ENCODE data around the gene PFKL.

The PFKL gene

DNA sequence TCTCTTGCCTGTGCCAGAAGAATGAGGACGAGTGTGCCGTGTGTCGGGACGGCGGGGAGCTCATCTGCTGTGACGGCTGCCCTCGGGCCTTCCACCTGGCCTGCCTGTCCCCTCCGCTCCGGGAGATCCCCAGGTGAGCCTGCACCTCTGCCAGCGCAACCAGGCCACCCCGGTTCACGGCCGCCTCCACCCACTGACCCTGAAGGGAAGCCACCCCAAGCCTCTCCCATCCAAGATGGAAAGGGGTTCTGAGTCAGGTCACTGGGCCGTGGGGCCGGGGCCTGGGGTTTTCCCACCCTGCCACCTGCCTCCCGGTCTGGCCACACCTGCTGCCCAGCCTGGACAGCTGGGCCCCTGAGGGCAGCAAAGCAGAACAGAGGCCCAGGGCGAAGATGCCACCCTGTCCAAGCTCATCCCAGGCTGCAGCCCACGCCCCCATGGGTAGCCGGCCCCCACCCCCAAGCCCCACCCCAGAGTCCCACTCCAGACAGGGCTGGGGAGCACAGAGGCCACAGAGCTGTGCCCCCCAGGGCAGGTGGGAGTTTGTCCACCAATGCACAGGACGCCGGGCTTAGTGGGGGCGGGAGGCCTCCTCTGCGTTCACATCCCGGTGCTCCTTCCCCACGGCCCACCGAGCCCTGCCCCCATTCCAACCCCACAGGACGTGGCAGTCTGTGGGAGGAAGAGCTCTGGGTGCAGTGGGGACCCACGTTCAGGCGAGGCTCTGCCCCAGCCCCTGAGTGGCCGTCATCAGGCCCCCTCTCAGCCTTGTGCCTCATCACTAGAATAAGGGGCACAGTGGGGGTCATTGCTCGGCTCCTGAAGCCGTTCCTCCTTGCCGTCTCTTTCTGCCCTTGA lies 8.5 kb upstream of the PFKL start:
- no peak for DNase-seq (ENCODE audit: low read depth in 1 of 2, low spot score in 1 of 2)
- Histone ChIP-seq H3K4me3 (replicated peaks; ENCODE audit: insufficient read depth, low read length) (no peak overlapping the region), H3K27me3 (ENCODE audit: insufficient read depth, poor library complexity, severe bottlenecking) (no peaks in the 10 kb centered on the region), H3K27ac (replicated peaks) (no peak overlapping the region)
- TF ChIP-seq GABPA (IDR thresholded peaks at IDR 0.05; ENCODE audit: low read depth), result no peak
- no peak for TF ChIP-seq POLR2AphosphoS5 (IDR thresholded peaks at IDR 0.05; ENCODE audit: low read depth)
- no peak for TF ChIP-seq SPI1 (IDR thresholded peaks at IDR 0.05; ENCODE audit: borderline replicate concordance, low read depth)
- TF ChIP-seq, protein P1, sequence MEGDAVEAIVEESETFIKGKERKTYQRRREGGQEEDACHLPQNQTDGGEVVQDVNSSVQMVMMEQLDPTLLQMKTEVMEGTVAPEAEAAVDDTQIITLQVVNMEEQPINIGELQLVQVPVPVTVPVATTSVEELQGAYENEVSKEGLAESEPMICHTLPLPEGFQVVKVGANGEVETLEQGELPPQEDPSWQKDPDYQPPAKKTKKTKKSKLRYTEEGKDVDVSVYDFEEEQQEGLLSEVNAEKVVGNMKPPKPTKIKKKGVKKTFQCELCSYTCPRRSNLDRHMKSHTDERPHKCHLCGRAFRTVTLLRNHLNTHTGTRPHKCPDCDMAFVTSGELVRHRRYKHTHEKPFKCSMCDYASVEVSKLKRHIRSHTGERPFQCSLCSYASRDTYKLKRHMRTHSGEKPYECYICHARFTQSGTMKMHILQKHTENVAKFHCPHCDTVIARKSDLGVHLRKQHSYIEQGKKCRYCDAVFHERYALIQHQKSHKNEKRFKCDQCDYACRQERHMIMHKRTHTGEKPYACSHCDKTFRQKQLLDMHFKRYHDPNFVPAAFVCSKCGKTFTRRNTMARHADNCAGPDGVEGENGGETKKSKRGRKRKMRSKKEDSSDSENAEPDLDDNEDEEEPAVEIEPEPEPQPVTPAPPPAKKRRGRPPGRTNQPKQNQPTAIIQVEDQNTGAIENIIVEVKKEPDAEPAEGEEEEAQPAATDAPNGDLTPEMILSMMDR (IDR thresholded peaks at IDR 0.05; ENCODE audit: insufficient read depth, low read length), result no peak
- no peak for TF ChIP-seq REST (IDR thresholded peaks at IDR 0.05; ENCODE audit: insufficient replicate concordance, low read depth)

GRCh38 chr21:44291936-44292811 lies 7.7 kb upstream of the PFKL start:
- H3K27ac ChIP-seq (replicated peaks), result no peak overlapping the region
- H3K27me3 ChIP-seq (ENCODE audit: insufficient read depth, poor library complexity, severe bottlenecking), result no peaks in the 10 kb centered on the region
- no peak for TF ChIP-seq POLR2AphosphoS5 (IDR thresholded peaks at IDR 0.05; ENCODE audit: low read depth)
- TF ChIP-seq SPI1 (IDR thresholded peaks at IDR 0.05; ENCODE audit: borderline replicate concordance, low read depth), result no peak
- TF ChIP-seq GABPA (IDR thresholded peaks at IDR 0.05; ENCODE audit: low read depth), result no peak
- TF ChIP-seq REST (IDR thresholded peaks at IDR 0.05; ENCODE audit: insufficient replicate concordance, low read depth), result no peak
- TF ChIP-seq, protein P1 (IDR thresholded peaks at IDR 0.05; ENCODE audit: insufficient read depth, low read length), result no peak
- DNase-seq (ENCODE audit: low read depth in 1 of 2, low spot score in 1 of 2), result no peak
- H3K4me3 ChIP-seq (replicated peaks; ENCODE audit: insufficient read depth, low read length), result no peak overlapping the region

DNA sequence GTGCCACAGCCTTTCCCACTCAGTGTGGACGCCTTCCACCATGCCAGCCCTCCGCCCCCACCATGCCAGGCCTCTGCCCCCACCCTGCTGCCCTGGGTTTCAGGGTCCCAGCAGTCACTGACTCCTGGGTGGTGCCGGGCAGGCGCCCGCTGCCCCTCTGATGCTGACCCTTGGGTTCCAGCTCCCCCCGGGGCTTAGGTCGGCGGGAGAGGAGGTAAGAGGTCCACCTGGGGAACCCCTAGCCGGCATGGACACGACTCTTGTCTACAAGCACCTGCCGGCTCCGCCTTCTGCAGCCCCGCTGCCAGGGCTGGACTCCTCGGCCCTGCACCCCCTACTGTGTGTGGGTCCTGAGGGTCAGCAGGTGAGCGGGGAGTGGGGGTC lies 7.0 kb upstream of the PFKL start:
- TF ChIP-seq POLR2AphosphoS5 (IDR thresholded peaks at IDR 0.05; ENCODE audit: low read depth) (no peak), SPI1 (IDR thresholded peaks at IDR 0.05; ENCODE audit: borderline replicate concordance, low read depth) (no peak), REST (IDR thresholded peaks at IDR 0.05; ENCODE audit: insufficient replicate concordance, low read depth) (no peak), GABPA (IDR thresholded peaks at IDR 0.05; ENCODE audit: low read depth) (no peak)
- TF ChIP-seq, protein P1 (IDR thresholded peaks at IDR 0.05; ENCODE audit: insufficient read depth, low read length), result no peak
- no peak overlapping the region for H3K27ac ChIP-seq (replicated peaks)
- H3K27me3 ChIP-seq (ENCODE audit: insufficient read depth, poor library complexity, severe bottlenecking), result no peaks in the 10 kb centered on the region
- no peak overlapping the region for H3K4me3 ChIP-seq (replicated peaks; ENCODE audit: insufficient read depth, low read length)
- DNase-seq (ENCODE audit: low read depth in 1 of 2, low spot score in 1 of 2), result no peak

Data from HL-60 (cell line).